22Rv1 (cell line): ENCODE results near the gene SUN2.

Source experiments
- CTCF ChIP-seq: fragments of 450-650 bp; IDR thresholded peaks from 2 replicates; pipeline ENCODE4 v1.5.1; 2017; ENCODE audit warnings: mild to moderate bottlenecking
- ZFX ChIP-seq: fragments of 450-650 bp; IDR thresholded peaks from 2 replicates; pipeline ENCODE4 v1.6.1; 2017; ENCODE audit warnings: antibody characterized with exemption, borderline replicate concordance

GRCh38 chr22:38750104-38750503, 5.7 kb downstream of the SUN2 start:
- TF ChIP-seq CTCF, result no peak
- no peak for TF ChIP-seq ZFX
